OCI-M1 (cell line): Measurements from ENCODE around the gene CAMSAP1.
A peak's percentile ranks its signal among the peaks of the same experiment; 100 is the strongest.

ENCODE experiments used
- DNase-seq: peaks from one replicate; lab custom pipeline; 2025; lab: John Stamatoyannopoulos, UW

CAMSAP1 gene

GRCh38 chr9:135941288-135941995, 34.1 kb upstream of the CAMSAP1 start:
- DNase-seq = no peak

GRCh38 chr9:135939351-135940265, 32.3 kb upstream of the CAMSAP1 start:
- DNase-seq = peak; percentile 69

- DNase-seq = no peak
These were observed 30.5 kb upstream of the CAMSAP1 start for GRCh38 chr9:135937521-135938489.

GRCh38 chr9:135933114-135933513, 25.8 kb upstream of the CAMSAP1 start:
- DNase-seq = no peak

GRCh38 chr9:135932656-135933055, 25.3 kb upstream of the CAMSAP1 start:
- no peak for DNase-seq

- no peak for DNase-seq
These were observed 24.0 kb upstream of the CAMSAP1 start for GRCh38 chr9:135931349-135931820.

- no peak for DNase-seq
These were observed 23.4 kb upstream of the CAMSAP1 start for GRCh38 chr9:135930446-135931345.

- no peak for DNase-seq
These were observed 22.5 kb upstream of the CAMSAP1 start for GRCh38 chr9:135929656-135930445.

- DNase-seq = no peak
These were observed 21.6 kb upstream of the CAMSAP1 start for GRCh38 chr9:135928731-135929655.

GRCh38 chr9:135928074-135928730, 20.9 kb upstream of the CAMSAP1 start:
- DNase-seq = no peak

GRCh38 chr9:135927195-135928013, 20.1 kb upstream of the CAMSAP1 start:
- no peak for DNase-seq

GRCh38 chr9:135926402-135927194, 19.3 kb upstream of the CAMSAP1 start:
- DNase-seq = no peak

GRCh38 chr9:135925496-135926133, 18.3 kb upstream of the CAMSAP1 start:
- DNase-seq = no peak

- DNase-seq = no peak
These were observed 17.4 kb upstream of the CAMSAP1 start for GRCh38 chr9:135924628-135925338.

- no peak for DNase-seq
These were observed 16.2 kb upstream of the CAMSAP1 start for GRCh38 chr9:135923508-135923907.
